ENCODE results near the gene PACC1.
A peak's percentile ranks its signal among the peaks of the same experiment; 100 is the strongest.

The PACC1 gene

GRCh38 chr1:212451416-212452322, 37.0 kb upstream of the PACC1 start:
- Histone ChIP-seq H3K9me3 (ENCODE audit: insufficient read depth, low read length, severe bottlenecking) (no peaks in the 10 kb centered on the region), H3K79me2 (ENCODE audit: insufficient read depth, low read length) (no peaks in the 10 kb centered on the region), H3K4me1 (ENCODE audit: insufficient read depth, low read length) (peaks cover 4% of the 10 kb centered on the region), H4K20me1 (ENCODE audit: insufficient read depth, low read length) (no peaks in the 10 kb centered on the region), H3K9ac (ENCODE audit: low read depth, low read length) (no peak overlapping the region), H3K4me3 (ENCODE audit: low read depth in 1 of 2, low read length in 2 of 2) (no peak overlapping the region), H3K36me3 (ENCODE audit: insufficient read depth, low read length) (0 out of 2 replicates have a peak, but pooled peaks cover 3% of the 10 kb centered on the region), H3K27me3 (ENCODE audit: insufficient read depth, low read length, poor library complexity) (no peaks in the 10 kb centered on the region), H3K4me2 (ENCODE audit: insufficient read depth, low read length) (no peak overlapping the region), H3K27ac (ENCODE audit: low read length) (no peak overlapping the region), H2AFZ (ENCODE audit: low read depth, low read length) (no peak overlapping the region)
- no peak for DNase-seq
- no peak for ATAC-seq (ENCODE audit: insufficient read depth, low read depth)
- TF ChIP-seq EZH2 (IDR thresholded peaks at IDR 0.05; ENCODE audit: borderline replicate concordance, low read depth, low read length, severe bottlenecking), result no peak
- TF ChIP-seq CTCF (IDR thresholded peaks at IDR 0.05; ENCODE audit: borderline replicate concordance, extremely low read depth, low read length, poor library complexity, severe bottlenecking), result no peak

GRCh38 chr1:212450331-212450881, 35.7 kb upstream of the PACC1 start:
- ATAC-seq (ENCODE audit: insufficient read depth, low read depth) (0 out of 3 replicates have a peak, but pooled peaks have one; percentile 7), DNase-seq (no peak)
- Histone ChIP-seq H3K4me1 (ENCODE audit: insufficient read depth, low read length) (no peaks in the 10 kb centered on the region), H3K9me3 (ENCODE audit: insufficient read depth, low read length, severe bottlenecking) (no peaks in the 10 kb centered on the region), H3K36me3 (ENCODE audit: insufficient read depth, low read length) (peaks cover 13% of the 10 kb centered on the region), H3K27me3 (ENCODE audit: insufficient read depth, low read length, poor library complexity) (no peaks in the 10 kb centered on the region), H3K79me2 (ENCODE audit: insufficient read depth, low read length) (no peaks in the 10 kb centered on the region), H2AFZ (ENCODE audit: low read depth, low read length) (no peak overlapping the region), H3K9ac (ENCODE audit: low read depth, low read length) (no peak overlapping the region), H3K27ac (ENCODE audit: low read length) (no peak overlapping the region), H4K20me1 (ENCODE audit: insufficient read depth, low read length) (no peaks in the 10 kb centered on the region), H3K4me3 (ENCODE audit: low read depth in 1 of 2, low read length in 2 of 2) (no peak overlapping the region), H3K4me2 (ENCODE audit: insufficient read depth, low read length) (no peak overlapping the region)
- TF ChIP-seq CTCF (IDR thresholded peaks at IDR 0.05; ENCODE audit: borderline replicate concordance, extremely low read depth, low read length, poor library complexity, severe bottlenecking) (no peak), EZH2 (IDR thresholded peaks at IDR 0.05; ENCODE audit: borderline replicate concordance, low read depth, low read length, severe bottlenecking) (no peak)

GRCh38 chr1:212447478-212447877, 32.8 kb upstream of the PACC1 start:
- TF ChIP-seq CTCF (IDR thresholded peaks at IDR 0.05; ENCODE audit: borderline replicate concordance, extremely low read depth, low read length, poor library complexity, severe bottlenecking) (no peak), EZH2 (IDR thresholded peaks at IDR 0.05; ENCODE audit: borderline replicate concordance, low read depth, low read length, severe bottlenecking) (no peak)
- H4K20me1 ChIP-seq (ENCODE audit: insufficient read depth, low read length), result no peaks in the 10 kb centered on the region
- no peak overlapping the region for H3K27ac ChIP-seq (ENCODE audit: low read length)
- H3K79me2 ChIP-seq (ENCODE audit: insufficient read depth, low read length), result peaks cover under 1% of the 10 kb centered on the region; the same call in 1 of the 2 replicates
- no peak for DNase-seq
- H3K9me3 ChIP-seq (ENCODE audit: insufficient read depth, low read length, severe bottlenecking), result no peaks in the 10 kb centered on the region
- ATAC-seq (ENCODE audit: insufficient read depth, low read depth), result no peak
- no peaks in the 10 kb centered on the region for H3K27me3 ChIP-seq (ENCODE audit: insufficient read depth, low read length, poor library complexity)
- H3K4me2 ChIP-seq (ENCODE audit: insufficient read depth, low read length), result no peak overlapping the region
- no peak overlapping the region for H3K4me3 ChIP-seq (ENCODE audit: low read depth in 1 of 2, low read length in 2 of 2)
- H3K4me1 ChIP-seq (ENCODE audit: insufficient read depth, low read length), result no peaks in the 10 kb centered on the region
- H3K36me3 ChIP-seq (ENCODE audit: insufficient read depth, low read length), result peaks cover 26% of the 10 kb centered on the region
- no peak overlapping the region for H2AFZ ChIP-seq (ENCODE audit: low read depth, low read length)
- no peak overlapping the region for H3K9ac ChIP-seq (ENCODE audit: low read depth, low read length)
